ENCODE measurements around the gene CD79A. TPM values are rescaled to one million over a fixed set of nuclear protein-coding genes. Genes with fewer than 3 reads are reported as not detected.

The CD79A gene
- polyA plus RNA-seq, 1 donor from 2014 or later, result not detected

DNA sequence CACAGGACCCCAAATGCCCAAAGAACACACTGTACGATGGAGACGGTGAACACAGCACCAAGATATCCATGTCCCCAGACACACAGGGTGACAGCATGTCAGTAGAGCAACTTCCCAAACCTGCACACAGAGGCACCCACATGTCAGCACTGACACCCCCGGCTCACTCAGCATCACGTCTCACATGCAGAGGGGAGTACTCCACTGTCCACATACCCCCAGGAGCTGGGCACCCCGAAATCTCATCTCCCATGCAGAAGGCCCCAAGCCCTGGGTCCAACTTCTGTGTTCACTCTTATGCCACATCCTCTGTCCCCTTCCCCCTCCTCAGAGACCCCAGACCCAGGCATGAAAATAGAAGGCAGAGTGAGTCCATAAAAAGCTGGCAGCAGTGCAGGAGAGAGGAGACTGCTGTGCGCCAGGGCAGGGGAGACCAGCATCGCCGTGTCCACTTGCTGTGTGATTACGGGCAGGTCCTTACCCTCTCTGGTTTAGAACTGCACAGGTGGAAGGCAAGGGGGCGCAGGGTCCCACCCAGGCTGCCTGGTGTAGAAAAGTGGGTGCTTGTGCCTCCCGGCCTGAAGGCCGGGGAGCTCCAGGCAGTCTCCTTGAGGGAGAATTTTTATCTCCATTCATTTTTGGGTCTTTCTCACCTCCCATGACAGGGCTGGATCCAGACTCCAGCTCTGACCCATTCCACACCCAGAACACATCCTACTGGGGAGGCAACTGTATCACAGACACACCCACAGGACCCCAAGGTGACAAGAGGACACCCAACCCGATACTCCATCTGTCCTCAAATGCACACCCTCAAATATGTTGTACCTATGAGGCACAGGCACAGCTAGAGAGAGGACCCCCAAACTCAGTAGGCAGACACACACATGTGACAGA lies 34.2 kb downstream of the CD79A start (continued):
- TF ChIP-seq, protein P1, sequence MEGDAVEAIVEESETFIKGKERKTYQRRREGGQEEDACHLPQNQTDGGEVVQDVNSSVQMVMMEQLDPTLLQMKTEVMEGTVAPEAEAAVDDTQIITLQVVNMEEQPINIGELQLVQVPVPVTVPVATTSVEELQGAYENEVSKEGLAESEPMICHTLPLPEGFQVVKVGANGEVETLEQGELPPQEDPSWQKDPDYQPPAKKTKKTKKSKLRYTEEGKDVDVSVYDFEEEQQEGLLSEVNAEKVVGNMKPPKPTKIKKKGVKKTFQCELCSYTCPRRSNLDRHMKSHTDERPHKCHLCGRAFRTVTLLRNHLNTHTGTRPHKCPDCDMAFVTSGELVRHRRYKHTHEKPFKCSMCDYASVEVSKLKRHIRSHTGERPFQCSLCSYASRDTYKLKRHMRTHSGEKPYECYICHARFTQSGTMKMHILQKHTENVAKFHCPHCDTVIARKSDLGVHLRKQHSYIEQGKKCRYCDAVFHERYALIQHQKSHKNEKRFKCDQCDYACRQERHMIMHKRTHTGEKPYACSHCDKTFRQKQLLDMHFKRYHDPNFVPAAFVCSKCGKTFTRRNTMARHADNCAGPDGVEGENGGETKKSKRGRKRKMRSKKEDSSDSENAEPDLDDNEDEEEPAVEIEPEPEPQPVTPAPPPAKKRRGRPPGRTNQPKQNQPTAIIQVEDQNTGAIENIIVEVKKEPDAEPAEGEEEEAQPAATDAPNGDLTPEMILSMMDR (IDR thresholded peaks at IDR 0.05; ENCODE audit: poor library complexity, severe bottlenecking), result no peak
- no peak for TF ChIP-seq SMC3 (conservative IDR thresholded peaks at IDR 0.05; ENCODE audit: poor library complexity)

DNA sequence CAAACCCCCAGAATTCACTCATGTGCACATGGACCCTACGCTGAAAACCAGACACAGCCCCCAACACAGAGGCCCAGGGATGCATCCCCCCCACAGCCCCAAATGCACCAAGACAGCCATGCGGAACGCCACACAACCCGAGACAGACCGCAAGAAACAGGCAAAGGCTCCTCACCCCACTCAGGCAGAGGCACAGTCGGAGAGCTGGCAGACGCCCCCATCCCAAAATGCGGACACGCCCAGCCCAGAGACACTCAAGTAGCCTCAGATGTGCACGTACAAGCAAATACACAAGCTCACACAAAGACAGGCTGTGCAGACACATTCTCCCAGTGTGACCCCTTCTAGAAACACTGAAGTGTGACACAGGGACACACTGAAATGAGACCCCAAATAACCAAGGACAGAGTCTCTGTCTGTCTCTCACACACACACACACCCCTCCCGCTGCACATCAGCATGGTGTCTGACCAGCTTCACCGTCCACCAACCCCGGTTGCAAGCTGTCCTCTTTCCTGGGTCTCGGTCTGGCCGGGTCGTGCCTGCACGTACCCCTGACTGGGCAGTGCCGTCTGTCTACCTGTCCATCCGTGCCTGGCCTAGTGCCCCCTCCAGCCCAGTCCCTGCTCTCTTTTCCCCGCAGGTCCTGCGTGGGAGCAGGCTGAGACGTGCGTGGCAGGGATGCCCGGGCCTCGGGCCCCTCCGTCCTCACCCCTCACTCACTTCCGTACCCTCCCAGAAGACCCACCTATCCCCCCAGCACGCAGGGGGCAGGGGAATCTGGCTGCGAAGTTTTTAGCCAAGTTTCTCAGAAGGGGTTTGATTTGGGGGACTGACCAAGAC lies 35.0 kb downstream of the CD79A start:
- Histone ChIP-seq H3K27ac (ENCODE audit: low read length) (no peak overlapping the region), H3K36me3 (ENCODE audit: insufficient read depth, low read length) (no peaks in the 10 kb centered on the region), H3K4me2 (ENCODE audit: low read length) (no peak overlapping the region), H3K4me3 (ENCODE audit: low read length) (no peak overlapping the region), H3K9me3 (ENCODE audit: low read length) (no peaks in the 10 kb centered on the region), H2AFZ (ENCODE audit: low read depth, low read length) (no peak overlapping the region), H3K9me2 (ENCODE audit: insufficient read depth, low read length) (no peaks in the 10 kb centered on the region), H3K9ac (ENCODE audit: low read length) (no peak overlapping the region), H3F3A (ENCODE audit: insufficient read depth, low read length, poor library complexity, severe bottlenecking) (no peaks in the 10 kb centered on the region), H3K79me2 (replicated peaks; ENCODE audit: insufficient read depth, low read length) (no peaks in the 10 kb centered on the region), H4K20me1 (ENCODE audit: insufficient read depth) (no peaks in the 10 kb centered on the region), H3K27me3 (ENCODE audit: insufficient read depth, low read depth, low read length) (peaks cover 65% of the 10 kb centered on the region)
- TF ChIP-seq SMC3 (conservative IDR thresholded peaks at IDR 0.05; ENCODE audit: poor library complexity) (no peak), POLR2AphosphoS5 (IDR thresholded peaks at IDR 0.05) (no peak), MXI1 (conservative IDR thresholded peaks at IDR 0.05; ENCODE audit: poor library complexity, severe bottlenecking) (no peak), RAD21 (conservative IDR thresholded peaks at IDR 0.05) (no peak)
- TF ChIP-seq, protein P2, sequence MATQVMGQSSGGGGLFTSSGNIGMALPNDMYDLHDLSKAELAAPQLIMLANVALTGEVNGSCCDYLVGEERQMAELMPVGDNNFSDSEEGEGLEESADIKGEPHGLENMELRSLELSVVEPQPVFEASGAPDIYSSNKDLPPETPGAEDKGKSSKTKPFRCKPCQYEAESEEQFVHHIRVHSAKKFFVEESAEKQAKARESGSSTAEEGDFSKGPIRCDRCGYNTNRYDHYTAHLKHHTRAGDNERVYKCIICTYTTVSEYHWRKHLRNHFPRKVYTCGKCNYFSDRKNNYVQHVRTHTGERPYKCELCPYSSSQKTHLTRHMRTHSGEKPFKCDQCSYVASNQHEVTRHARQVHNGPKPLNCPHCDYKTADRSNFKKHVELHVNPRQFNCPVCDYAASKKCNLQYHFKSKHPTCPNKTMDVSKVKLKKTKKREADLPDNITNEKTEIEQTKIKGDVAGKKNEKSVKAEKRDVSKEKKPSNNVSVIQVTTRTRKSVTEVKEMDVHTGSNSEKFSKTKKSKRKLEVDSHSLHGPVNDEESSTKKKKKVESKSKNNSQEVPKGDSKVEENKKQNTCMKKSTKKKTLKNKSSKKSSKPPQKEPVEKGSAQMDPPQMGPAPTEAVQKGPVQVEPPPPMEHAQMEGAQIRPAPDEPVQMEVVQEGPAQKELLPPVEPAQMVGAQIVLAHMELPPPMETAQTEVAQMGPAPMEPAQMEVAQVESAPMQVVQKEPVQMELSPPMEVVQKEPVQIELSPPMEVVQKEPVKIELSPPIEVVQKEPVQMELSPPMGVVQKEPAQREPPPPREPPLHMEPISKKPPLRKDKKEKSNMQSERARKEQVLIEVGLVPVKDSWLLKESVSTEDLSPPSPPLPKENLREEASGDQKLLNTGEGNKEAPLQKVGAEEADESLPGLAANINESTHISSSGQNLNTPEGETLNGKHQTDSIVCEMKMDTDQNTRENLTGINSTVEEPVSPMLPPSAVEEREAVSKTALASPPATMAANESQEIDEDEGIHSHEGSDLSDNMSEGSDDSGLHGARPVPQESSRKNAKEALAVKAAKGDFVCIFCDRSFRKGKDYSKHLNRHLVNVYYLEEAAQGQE (IDR thresholded peaks at IDR 0.05; ENCODE audit: borderline replicate concordance), result no peak

DNA sequence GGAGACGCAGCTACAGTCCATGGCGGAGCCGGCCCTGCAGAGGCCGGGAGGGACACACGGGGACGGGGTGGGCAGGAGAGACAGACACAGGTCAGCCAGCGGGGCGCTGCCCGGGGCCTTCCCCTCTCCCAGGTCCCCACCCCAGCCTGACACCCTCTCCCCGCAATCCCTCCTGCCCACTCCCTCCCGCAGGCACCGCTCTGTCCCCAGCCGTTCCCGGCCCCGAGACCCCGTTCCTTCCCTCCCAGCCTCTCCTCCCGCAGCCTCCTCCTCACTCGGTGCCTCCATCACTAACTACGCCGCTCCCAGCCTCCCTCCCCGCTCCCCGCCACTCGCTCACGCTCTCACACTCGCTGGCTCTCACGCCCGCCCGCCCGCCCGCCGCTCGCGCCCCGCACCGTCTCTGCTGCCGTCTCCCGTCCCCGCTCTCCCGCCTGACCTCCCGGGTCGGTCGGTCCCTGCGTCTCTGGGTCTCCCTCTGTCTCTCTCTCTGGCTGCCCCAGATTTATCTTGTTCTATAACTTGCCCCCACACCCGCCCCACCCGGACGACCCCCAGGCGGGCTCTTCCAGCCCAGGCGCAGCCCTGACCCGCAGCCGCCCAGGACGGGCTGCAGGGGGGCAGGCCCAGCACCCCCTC lies 35.9 kb downstream of the CD79A start:
- H3K27me3 ChIP-seq (ENCODE audit: insufficient read depth, low read depth, low read length), result peaks cover 73% of the 10 kb centered on the region
- no peaks in the 10 kb centered on the region for H4K20me1 ChIP-seq (ENCODE audit: insufficient read depth)
- H2AFZ ChIP-seq (ENCODE audit: low read depth, low read length), result no peak overlapping the region
- no peak overlapping the region for H3K4me2 ChIP-seq (ENCODE audit: low read length)
- H3K4me3 ChIP-seq (ENCODE audit: low read length), result peak overlapping the region; percentile 50
- no peaks in the 10 kb centered on the region for H3K9me2 ChIP-seq (ENCODE audit: insufficient read depth, low read length)
- H3K9ac ChIP-seq (ENCODE audit: low read length), result peak overlapping the region; percentile 20
- no peaks in the 10 kb centered on the region for H3K9me3 ChIP-seq (ENCODE audit: low read length)
- no peaks in the 10 kb centered on the region for H3K79me2 ChIP-seq (replicated peaks; ENCODE audit: insufficient read depth, low read length)
- no peaks in the 10 kb centered on the region for H3F3A ChIP-seq (ENCODE audit: insufficient read depth, low read length, poor library complexity, severe bottlenecking)
- H3K27ac ChIP-seq (ENCODE audit: low read length), result no peak overlapping the region
- no peak for TF ChIP-seq EZH2 (IDR thresholded peaks at IDR 0.05; ENCODE audit: borderline replicate concordance, insufficient read depth, low read length, poor library complexity, severe bottlenecking)
- no peak for TF ChIP-seq RAD21 (conservative IDR thresholded peaks at IDR 0.05)
- TF ChIP-seq MXI1 (conservative IDR thresholded peaks at IDR 0.05; ENCODE audit: poor library complexity, severe bottlenecking), result no peak
- TF ChIP-seq POLR2AphosphoS5 (IDR thresholded peaks at IDR 0.05), result no peak
- TF ChIP-seq, protein P2 (IDR thresholded peaks at IDR 0.05; ENCODE audit: borderline replicate concordance), result no peak
- no peaks in the 10 kb centered on the region for H3K36me3 ChIP-seq (ENCODE audit: insufficient read depth, low read length)

All from neural cell (in vitro differentiated cells).